GM21576 (cell line): ENCODE results near the gene GPC5.
"Not testable (repeated sequence)": the region's sequence is repeated elsewhere in the genome, so short reads cannot be mapped to it uniquely, and the experiment has no call there.

Experiments
- ATAC-seq: cut with Tn5 transposase; IDR thresholded peaks from one replicate; pipeline ENCODE4 v1.9.1; 2021; ENCODE audit warnings: mild to moderate bottlenecking, moderate library complexity; ENCODE audit not compliant: unreplicated experiment

GPC5 gene

GRCh38 chr13:92512852-92513251, 1114.4 kb downstream of the GPC5 start:
- ATAC-seq, result no peak

GRCh38 chr13:92513672-92514071, 1115.3 kb downstream of the GPC5 start:
- no peak for ATAC-seq

- ATAC-seq, result no peak
These were observed 1116.2 kb downstream of the GPC5 start for GRCh38 chr13:92514420-92515125.

GRCh38 chr13:92516878-92517277, 1118.5 kb downstream of the GPC5 start:
- not testable (repeated sequence) for ATAC-seq

- ATAC-seq, result not testable (repeated sequence)
These were observed 1120.2 kb downstream of the GPC5 start for GRCh38 chr13:92518622-92519021.

- ATAC-seq, result no peak
These were observed 1131.9 kb downstream of the GPC5 start for GRCh38 chr13:92530364-92530763.

- no peak for ATAC-seq
These were observed 1137.0 kb downstream of the GPC5 start for GRCh38 chr13:92535222-92536006.

GRCh38 chr13:92537471-92537870, 1139.0 kb downstream of the GPC5 start:
- ATAC-seq, result no peak

GRCh38 chr13:92538164-92538563, 1139.7 kb downstream of the GPC5 start:
- no peak for ATAC-seq

GRCh38 chr13:92539148-92539547, 1140.7 kb downstream of the GPC5 start:
- ATAC-seq, result not testable (repeated sequence)

- no peak for ATAC-seq
These were observed 1148.8 kb downstream of the GPC5 start for GRCh38 chr13:92547266-92547665.

GRCh38 chr13:92549276-92549675, 1150.9 kb downstream of the GPC5 start:
- ATAC-seq, result no peak

- ATAC-seq, result no peak
These were observed 1155.2 kb downstream of the GPC5 start for GRCh38 chr13:92553470-92554114.

GRCh38 chr13:92560883-92561282, 1162.5 kb downstream of the GPC5 start:
- no peak for ATAC-seq

- no peak for ATAC-seq
These were observed 1166.5 kb downstream of the GPC5 start for GRCh38 chr13:92564942-92565341.

GRCh38 chr13:92566767-92567166, 1168.3 kb downstream of the GPC5 start:
- ATAC-seq, result no peak

GRCh38 chr13:92572190-92572589, 1173.8 kb downstream of the GPC5 start:
- no peak for ATAC-seq

GRCh38 chr13:92573467-92574057, 1175.1 kb downstream of the GPC5 start:
- no peak for ATAC-seq

- ATAC-seq, result no peak
These were observed 1176.1 kb downstream of the GPC5 start for GRCh38 chr13:92574499-92574898.

- ATAC-seq, result no peak
These were observed 1177.4 kb downstream of the GPC5 start for GRCh38 chr13:92575777-92576176.

GRCh38 chr13:92578358-92578757, 1179.9 kb downstream of the GPC5 start:
- ATAC-seq, result no peak
